Measurements from ENCODE around the gene WWOX. TPM values are rescaled to one million over a fixed set of nuclear protein-coding genes. Genes with fewer than 3 reads are reported as not detected.

WWOX gene
- polyA plus RNA-seq, 1 donor from 2014 or later, result 25.6 TPM

DNA sequence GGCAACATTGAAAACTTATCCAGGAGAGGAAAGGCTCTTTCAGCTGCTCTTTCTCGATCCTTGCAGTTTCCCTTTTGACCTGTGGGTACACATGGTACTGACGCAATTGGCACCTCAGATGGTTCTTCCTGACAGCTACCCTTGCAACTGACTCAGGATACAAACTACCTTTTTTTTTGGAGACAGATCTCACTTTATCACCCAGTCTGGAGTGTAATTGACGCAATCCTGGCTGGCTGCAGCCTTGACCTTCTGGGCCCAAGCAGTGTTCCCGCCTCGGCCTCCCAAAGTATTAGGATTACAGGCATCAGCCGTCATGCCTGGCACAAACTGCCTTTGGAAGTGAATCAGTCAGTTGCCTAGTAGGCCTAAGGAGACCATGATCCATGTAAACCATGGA is 607.2 kb downstream of the WWOX start:
- Histone ChIP-seq H4K20me1 (ENCODE audit: insufficient read depth) (no peaks in the 10 kb centered on the region), H2AFZ (ENCODE audit: low read depth, low read length) (no peak overlapping the region), H3K9ac (ENCODE audit: low read length) (no peak overlapping the region), H3K4me3 (ENCODE audit: low read length) (no peak overlapping the region), H3K27me3 (ENCODE audit: insufficient read depth, low read depth, low read length) (no peaks in the 10 kb centered on the region), H3K27ac (ENCODE audit: low read length) (no peak overlapping the region), H3F3A (ENCODE audit: insufficient read depth, low read length, poor library complexity, severe bottlenecking) (no peaks in the 10 kb centered on the region), H3K9me2 (ENCODE audit: insufficient read depth, low read length) (no peaks in the 10 kb centered on the region), H3K4me2 (ENCODE audit: low read length) (no peak overlapping the region), H3K36me3 (ENCODE audit: insufficient read depth, low read length) (no peaks in the 10 kb centered on the region), H3K79me2 (replicated peaks; ENCODE audit: insufficient read depth, low read length) (no peaks in the 10 kb centered on the region), H3K9me3 (ENCODE audit: low read length) (no peaks in the 10 kb centered on the region)
- TF ChIP-seq POLR2AphosphoS5 (IDR thresholded peaks at IDR 0.05), result no peak

DNA sequence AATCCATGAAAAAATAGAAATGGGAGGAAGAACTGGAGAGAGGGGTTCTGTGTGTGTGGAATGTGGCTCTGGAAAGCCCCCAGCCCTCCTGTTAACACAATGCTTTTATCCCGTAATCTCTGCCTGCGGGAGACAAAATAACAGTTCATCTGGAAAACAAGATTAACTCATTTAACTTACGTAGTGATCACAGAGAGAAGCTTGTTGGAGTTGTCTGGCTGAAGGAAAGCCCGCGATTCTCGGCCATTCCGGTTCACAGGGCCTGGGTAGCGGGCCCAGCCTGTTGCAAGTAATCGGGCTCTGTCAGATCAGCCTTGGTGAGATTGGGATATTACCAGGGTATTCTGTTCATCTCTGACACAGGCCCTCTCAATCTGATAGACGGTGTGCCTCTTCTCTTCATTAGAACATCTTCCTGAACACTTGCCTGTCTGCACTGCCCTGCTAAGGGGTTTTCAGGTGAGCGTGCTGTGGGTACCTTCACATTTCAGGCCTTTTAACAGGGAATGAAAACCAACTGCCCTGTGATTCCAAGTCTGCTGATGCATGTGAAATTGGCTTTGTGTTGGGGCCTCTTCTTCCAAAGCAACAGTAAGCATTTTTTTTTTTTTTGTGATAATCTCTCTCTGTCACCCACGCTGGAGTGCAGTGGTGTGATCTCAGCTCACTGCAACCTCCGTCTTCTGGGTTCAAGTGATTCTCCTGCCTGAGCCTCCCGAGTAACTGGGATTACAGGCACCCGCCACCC is 609.9 kb downstream of the WWOX start:
- H2AFZ ChIP-seq (ENCODE audit: low read depth, low read length), result no peak overlapping the region
- H3K79me2 ChIP-seq (replicated peaks; ENCODE audit: insufficient read depth, low read length), result no peaks in the 10 kb centered on the region
- H3K27me3 ChIP-seq (ENCODE audit: insufficient read depth, low read depth, low read length), result no peaks in the 10 kb centered on the region
- no peaks in the 10 kb centered on the region for H3K36me3 ChIP-seq (ENCODE audit: insufficient read depth, low read length)
- no peak overlapping the region for H3K9ac ChIP-seq (ENCODE audit: low read length)
- H3K4me2 ChIP-seq (ENCODE audit: low read length), result no peak overlapping the region
- no peaks in the 10 kb centered on the region for H3K9me2 ChIP-seq (ENCODE audit: insufficient read depth, low read length)
- H3K27ac ChIP-seq (ENCODE audit: low read length), result no peak overlapping the region
- no peaks in the 10 kb centered on the region for H3F3A ChIP-seq (ENCODE audit: insufficient read depth, low read length, poor library complexity, severe bottlenecking)
- no peaks in the 10 kb centered on the region for H3K9me3 ChIP-seq (ENCODE audit: low read length)
- TF ChIP-seq TAF1 (IDR thresholded peaks at IDR 0.05; ENCODE audit: low read depth) (no peak), MXI1 (conservative IDR thresholded peaks at IDR 0.05; ENCODE audit: poor library complexity, severe bottlenecking) (no peak), EP300 (conservative IDR thresholded peaks at IDR 0.05; ENCODE audit: poor library complexity, severe bottlenecking) (no peak), EZH2 (IDR thresholded peaks at IDR 0.05; ENCODE audit: borderline replicate concordance, insufficient read depth, low read length, poor library complexity, severe bottlenecking) (no peak), POLR2AphosphoS5 (IDR thresholded peaks at IDR 0.05) (no peak), SMC3 (conservative IDR thresholded peaks at IDR 0.05; ENCODE audit: poor library complexity) (no peak), RAD21 (conservative IDR thresholded peaks at IDR 0.05) (no peak)
- TF ChIP-seq, protein P1, sequence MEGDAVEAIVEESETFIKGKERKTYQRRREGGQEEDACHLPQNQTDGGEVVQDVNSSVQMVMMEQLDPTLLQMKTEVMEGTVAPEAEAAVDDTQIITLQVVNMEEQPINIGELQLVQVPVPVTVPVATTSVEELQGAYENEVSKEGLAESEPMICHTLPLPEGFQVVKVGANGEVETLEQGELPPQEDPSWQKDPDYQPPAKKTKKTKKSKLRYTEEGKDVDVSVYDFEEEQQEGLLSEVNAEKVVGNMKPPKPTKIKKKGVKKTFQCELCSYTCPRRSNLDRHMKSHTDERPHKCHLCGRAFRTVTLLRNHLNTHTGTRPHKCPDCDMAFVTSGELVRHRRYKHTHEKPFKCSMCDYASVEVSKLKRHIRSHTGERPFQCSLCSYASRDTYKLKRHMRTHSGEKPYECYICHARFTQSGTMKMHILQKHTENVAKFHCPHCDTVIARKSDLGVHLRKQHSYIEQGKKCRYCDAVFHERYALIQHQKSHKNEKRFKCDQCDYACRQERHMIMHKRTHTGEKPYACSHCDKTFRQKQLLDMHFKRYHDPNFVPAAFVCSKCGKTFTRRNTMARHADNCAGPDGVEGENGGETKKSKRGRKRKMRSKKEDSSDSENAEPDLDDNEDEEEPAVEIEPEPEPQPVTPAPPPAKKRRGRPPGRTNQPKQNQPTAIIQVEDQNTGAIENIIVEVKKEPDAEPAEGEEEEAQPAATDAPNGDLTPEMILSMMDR (IDR thresholded peaks at IDR 0.05; ENCODE audit: poor library complexity, severe bottlenecking), result no peak
- TF ChIP-seq, protein P2, sequence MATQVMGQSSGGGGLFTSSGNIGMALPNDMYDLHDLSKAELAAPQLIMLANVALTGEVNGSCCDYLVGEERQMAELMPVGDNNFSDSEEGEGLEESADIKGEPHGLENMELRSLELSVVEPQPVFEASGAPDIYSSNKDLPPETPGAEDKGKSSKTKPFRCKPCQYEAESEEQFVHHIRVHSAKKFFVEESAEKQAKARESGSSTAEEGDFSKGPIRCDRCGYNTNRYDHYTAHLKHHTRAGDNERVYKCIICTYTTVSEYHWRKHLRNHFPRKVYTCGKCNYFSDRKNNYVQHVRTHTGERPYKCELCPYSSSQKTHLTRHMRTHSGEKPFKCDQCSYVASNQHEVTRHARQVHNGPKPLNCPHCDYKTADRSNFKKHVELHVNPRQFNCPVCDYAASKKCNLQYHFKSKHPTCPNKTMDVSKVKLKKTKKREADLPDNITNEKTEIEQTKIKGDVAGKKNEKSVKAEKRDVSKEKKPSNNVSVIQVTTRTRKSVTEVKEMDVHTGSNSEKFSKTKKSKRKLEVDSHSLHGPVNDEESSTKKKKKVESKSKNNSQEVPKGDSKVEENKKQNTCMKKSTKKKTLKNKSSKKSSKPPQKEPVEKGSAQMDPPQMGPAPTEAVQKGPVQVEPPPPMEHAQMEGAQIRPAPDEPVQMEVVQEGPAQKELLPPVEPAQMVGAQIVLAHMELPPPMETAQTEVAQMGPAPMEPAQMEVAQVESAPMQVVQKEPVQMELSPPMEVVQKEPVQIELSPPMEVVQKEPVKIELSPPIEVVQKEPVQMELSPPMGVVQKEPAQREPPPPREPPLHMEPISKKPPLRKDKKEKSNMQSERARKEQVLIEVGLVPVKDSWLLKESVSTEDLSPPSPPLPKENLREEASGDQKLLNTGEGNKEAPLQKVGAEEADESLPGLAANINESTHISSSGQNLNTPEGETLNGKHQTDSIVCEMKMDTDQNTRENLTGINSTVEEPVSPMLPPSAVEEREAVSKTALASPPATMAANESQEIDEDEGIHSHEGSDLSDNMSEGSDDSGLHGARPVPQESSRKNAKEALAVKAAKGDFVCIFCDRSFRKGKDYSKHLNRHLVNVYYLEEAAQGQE (IDR thresholded peaks at IDR 0.05; ENCODE audit: borderline replicate concordance), result no peak
- no peaks in the 10 kb centered on the region for H4K20me1 ChIP-seq (ENCODE audit: insufficient read depth)
- no peak overlapping the region for H3K4me3 ChIP-seq (ENCODE audit: low read length)

All from neural cell (in vitro differentiated cells).